NOMO-1 (cell line): ENCODE data around the gene ZNF333.
"Not testable (repeated sequence)": the region's sequence is repeated elsewhere in the genome, so short reads cannot be mapped to it uniquely, and the experiment has no call there.

Experiments
- DNase-seq, 2 experiments: peaks; one replicate each; lab custom pipeline; 2025; ENCODE audit not compliant: unreplicated experiment in 2 of 2; lab: John Stamatoyannopoulos, UW

Gene ZNF333

GRCh38 chr19:14765841-14766240, 76.0 kb downstream of the ZNF333 start:
- DNase-seq = not testable (repeated sequence)

- no peak for DNase-seq
These were observed 77.7 kb downstream of the ZNF333 start for GRCh38 chr19:14767466-14767971.

- no peak for DNase-seq
These were observed 78.2 kb downstream of the ZNF333 start for GRCh38 chr19:14768001-14768400.

- DNase-seq = no peak
These were observed 79.4 kb downstream of the ZNF333 start for GRCh38 chr19:14769201-14769600.

GRCh38 chr19:14770136-14770535, 80.3 kb downstream of the ZNF333 start:
- DNase-seq = no peak

GRCh38 chr19:14770944-14771839, 81.3 kb downstream of the ZNF333 start:
- DNase-seq = no peak

- no peak for DNase-seq
These were observed 82.6 kb downstream of the ZNF333 start for GRCh38 chr19:14772467-14772866.

GRCh38 chr19:14772995-14773394, 83.1 kb downstream of the ZNF333 start:
- no peak for DNase-seq

- not testable (repeated sequence) for DNase-seq
These were observed 83.9 kb downstream of the ZNF333 start for GRCh38 chr19:14773722-14774121.

- no peak for DNase-seq
These were observed 84.5 kb downstream of the ZNF333 start for GRCh38 chr19:14774373-14774772.

- not testable (repeated sequence) for DNase-seq
These were observed 85.5 kb downstream of the ZNF333 start for GRCh38 chr19:14775326-14775725.

- DNase-seq = no peak
These were observed 86.2 kb downstream of the ZNF333 start for GRCh38 chr19:14775869-14776586.

GRCh38 chr19:14777645-14778044, 87.8 kb downstream of the ZNF333 start:
- not testable (repeated sequence) for DNase-seq

- DNase-seq = not testable (repeated sequence)
These were observed 88.4 kb downstream of the ZNF333 start, which contains the start of gene ADGRE2 for GRCh38 chr19:14778110-14778845. Gene ADGRE2, minus strand, starts transcription at chr19:14778560. Its CDS starts 1,804 bp downstream, at chr19:14776756.

GRCh38 chr19:14779151-14779550, 89.3 kb downstream of the ZNF333 start:
- no peak for DNase-seq

- DNase-seq = not testable (repeated sequence)
These were observed 90.9 kb downstream of the ZNF333 start for GRCh38 chr19:14780622-14781225.

- DNase-seq = not testable (repeated sequence)
These were observed 92.1 kb downstream of the ZNF333 start for GRCh38 chr19:14781713-14782536.

GRCh38 chr19:14782626-14783409, 93.0 kb downstream of the ZNF333 start:
- DNase-seq = no peak
